WTC11 (cell line): Measurements from ENCODE around the gene UBAP1L. TPM values are rescaled to one million over a fixed set of nuclear protein-coding genes. Genes with fewer than 3 reads are reported as not detected.

Source experiments
- ATAC-seq: fragments of 200-7000 bp; cut with Tn5 transposase; 2 replicates; pipeline ENCODE4 v1.10.0; 2021; ENCODE audit warnings: mild to moderate bottlenecking, moderate library complexity
- CTCF ChIA-PET: fragments of 300-600 bp; sonication (Branson Sonifier 250); formaldehyde crosslinking; loops from one replicate; lab custom pipeline; 2021; ENCODE audit warnings: antibody characterized with exemption; lab: Charles Lee
- POLR2A ChIA-PET: fragments of 350-600 bp; sonication (Branson Sonifier 250); formaldehyde crosslinking; loops from one replicate; lab custom pipeline; 2021; ENCODE audit warnings: antibody characterized with exemption; lab: Charles Lee
- DNase-seq: peaks from one replicate; pipeline ENCODE4 v3.0.0; 2021; ENCODE audit warnings: low spot score
- H3K27ac Mint-ChIP-seq: 2 replicates; pipeline ENCODE4 v1.8.0; 2021; ENCODE audit warnings: mixed read lengths
- H3K27me3 Mint-ChIP-seq: 2 replicates; pipeline ENCODE4 v1.8.0; 2021; ENCODE audit warnings: low read depth, mild to moderate bottlenecking, moderate library complexity, mixed read lengths
- H3K36me3 Mint-ChIP-seq: 2 replicates; pipeline ENCODE4 v1.8.0; 2021; ENCODE audit warnings: mixed read lengths
- H3K4me1 Mint-ChIP-seq: 2 replicates; pipeline ENCODE4 v1.8.0; 2022; ENCODE audit warnings: mixed read lengths
- H3K4me3 Mint-ChIP-seq: 2 replicates; pipeline ENCODE4 v1.8.0; 2021; ENCODE audit warnings: mild to moderate bottlenecking, moderate library complexity, mixed read lengths
- H3K9me3 Mint-ChIP-seq: 2 replicates; pipeline ENCODE4 v1.8.0; 2021; ENCODE audit warnings: mixed read lengths
- ATF1 ChIP-seq: sonication (generic); formaldehyde crosslinking; IDR thresholded peaks from 2 replicates; pipeline ENCODE4 v1.8.1; 2023; ENCODE audit warnings: mild to moderate bottlenecking, moderate library complexity, missing genetic modification reagents
- ATF2 ChIP-seq: sonication (generic); formaldehyde crosslinking; IDR thresholded peaks from 2 replicates; pipeline ENCODE4 v1.8.1; 2022; ENCODE audit warnings: low read depth, missing genetic modification reagents, borderline replicate concordance
- ATF6 ChIP-seq: sonication (generic); formaldehyde crosslinking; IDR thresholded peaks from 2 replicates; pipeline ENCODE4 v1.8.1; 2023; ENCODE audit warnings: mild to moderate bottlenecking, missing genetic modification reagents
- E2F1 ChIP-seq: sonication (generic); formaldehyde crosslinking; IDR thresholded peaks from 2 replicates; pipeline ENCODE4 v1.8.0; 2022; ENCODE audit warnings: mild to moderate bottlenecking, missing genetic modification reagents
- ELF4 ChIP-seq: sonication (generic); formaldehyde crosslinking; IDR thresholded peaks from 2 replicates; pipeline ENCODE4 v1.8.1; 2022; ENCODE audit warnings: low read depth, mild to moderate bottlenecking, moderate library complexity, missing genetic modification reagents
- FOXP4 ChIP-seq: sonication (generic); formaldehyde crosslinking; IDR thresholded peaks from 2 replicates; pipeline ENCODE4 v1.8.0; 2022; ENCODE audit warnings: mild to moderate bottlenecking, missing genetic modification reagents
- IRF1 ChIP-seq: sonication (generic); formaldehyde crosslinking; IDR thresholded peaks from 2 replicates; pipeline ENCODE4 v1.8.0; 2023; ENCODE audit warnings: missing genetic modification reagents
- MYBL2 ChIP-seq: sonication (generic); formaldehyde crosslinking; IDR thresholded peaks from 2 replicates; pipeline ENCODE4 v1.8.1; 2023; ENCODE audit warnings: mild to moderate bottlenecking, moderate library complexity, missing genetic modification reagents
- NFYB ChIP-seq: sonication (generic); formaldehyde crosslinking; conservative IDR thresholded peaks from 2 replicates; pipeline ENCODE4 v1.8.0; 2022; ENCODE audit warnings: low read depth, missing genetic modification reagents
- PRDM15 ChIP-seq: sonication (generic); formaldehyde crosslinking; IDR thresholded peaks from 2 replicates; pipeline ENCODE4 v1.8.0; 2022; ENCODE audit warnings: missing genetic modification reagents
- PREB ChIP-seq: sonication (generic); formaldehyde crosslinking; IDR thresholded peaks from 2 replicates; pipeline ENCODE4 v1.8.1; 2022; ENCODE audit warnings: mild to moderate bottlenecking, missing genetic modification reagents, moderate library complexity, borderline replicate concordance
- USF1 ChIP-seq: sonication (generic); formaldehyde crosslinking; IDR thresholded peaks from 2 replicates; pipeline ENCODE4 v1.8.0; 2022; ENCODE audit warnings: mild to moderate bottlenecking, missing genetic modification reagents
- ZNF263 ChIP-seq: sonication (generic); formaldehyde crosslinking; IDR thresholded peaks from 2 replicates; pipeline ENCODE4 v1.8.1; 2022; ENCODE audit warnings: low read depth, mild to moderate bottlenecking, moderate library complexity, missing genetic modification reagents
- ZNF317 ChIP-seq: sonication (generic); formaldehyde crosslinking; IDR thresholded peaks from 2 replicates; pipeline ENCODE4 v1.8.1; 2023; ENCODE audit warnings: low read depth, mild to moderate bottlenecking, moderate library complexity, missing genetic modification reagents, borderline replicate concordance
- ZNF396 ChIP-seq: fragments of 250-450 bp; sonication (Bioruptor Pico); IDR thresholded peaks from 2 replicates; pipeline ENCODE4 v1.8.0; 2021; ENCODE audit warnings: mild to moderate bottlenecking, moderate library complexity, borderline replicate concordance
- ZNF512 ChIP-seq: sonication (generic); formaldehyde crosslinking; IDR thresholded peaks from 2 replicates; pipeline ENCODE4 v1.8.1; 2022; ENCODE audit warnings: missing genetic modification reagents, borderline replicate concordance
- ZNF671 ChIP-seq: fragments of 250-450 bp; sonication (Bioruptor Pico); IDR thresholded peaks from 2 replicates; pipeline ENCODE4 v1.8.0; 2021; ENCODE audit warnings: mild to moderate bottlenecking
- total RNA-seq: library from RNA; stranded (reverse); gene quantifications from 3 replicates; pipeline ENCODE4 v1.2.3, GENCODE V29; 2021

The UBAP1L gene
- total RNA-seq, 1 experiment from 2014 or later: 2.0 TPM

- ChIA-PET POLR2A (no interaction called here), CTCF (no interaction called here)
- TF ChIP-seq FOXP4 (CRISPR knock-in tag): no peak
- TF ChIP-seq ZNF671: no peak
- no peak for TF ChIP-seq ATF2
- TF ChIP-seq IRF1: no peak
- TF ChIP-seq MYBL2 (CRISPR knock-in tag): no peak
- H3K4me1 Mint-ChIP-seq: no peaks in the 10 kb centered on the region
- peaks cover 50% of the 10 kb centered on the region for H3K36me3 Mint-ChIP-seq
- DNase-seq (no peak), ATAC-seq (no peak)
- H3K9me3 Mint-ChIP-seq: no peaks in the 10 kb centered on the region
- H3K27ac Mint-ChIP-seq: no peak overlapping the region
- no peak overlapping the region for H3K4me3 Mint-ChIP-seq
- H3K27me3 Mint-ChIP-seq: no peaks in the 10 kb centered on the region
Observed at GRCh38 chr15:65154720-65155119, 39.7 kb upstream of the UBAP1L start.

GRCh38 chr15:65147902-65148301 lies 32.9 kb upstream of the UBAP1L start:
- Mint-ChIP-seq H3K9me3 (no peaks in the 10 kb centered on the region), H3K36me3 (peaks cover 16% of the 10 kb centered on the region), H3K4me1 (no peaks in the 10 kb centered on the region; the same call in 1 of the 2 replicates), H3K4me3 (no peak overlapping the region), H3K27ac (no peak overlapping the region), H3K27me3 (no peaks in the 10 kb centered on the region)
- DNase-seq: no peak
- ChIA-PET CTCF (interaction anchor here (3.1 kb wide), 1 partner anchor 46 kb away, joined by 11 read pairs; no protein-coding TSS in a partner anchor), POLR2A (no interaction called here)
- ATAC-seq: no peak
- TF ChIP-seq ZNF317 (CRISPR knock-in tag) (no peak), ZNF263 (CRISPR knock-in tag) (no peak), ATF1 (CRISPR knock-in tag) (no peak)

GRCh38 chr15:65146438-65146837 lies 31.4 kb upstream of the UBAP1L start:
- no peak for DNase-seq
- H3K9me3 Mint-ChIP-seq: no peaks in the 10 kb centered on the region
- peaks cover 8% of the 10 kb centered on the region for H3K36me3 Mint-ChIP-seq
- CTCF ChIA-PET: no interaction called here
- H3K4me3 Mint-ChIP-seq: no peak overlapping the region
- peak overlapping the region; percentile 14; the same call in 1 of the 2 replicates for H3K27ac Mint-ChIP-seq
- POLR2A ChIA-PET: no interaction called here
- no peak for ATAC-seq
- H3K27me3 Mint-ChIP-seq: no peaks in the 10 kb centered on the region
- H3K4me1 Mint-ChIP-seq: no peaks in the 10 kb centered on the region; the same call in 1 of the 2 replicates
- TF ChIP-seq PRDM15 (CRISPR knock-in tag) (no peak), ELF4 (CRISPR knock-in tag) (no peak), ZNF396 (CRISPR knock-in tag) (no peak), ATF6 (CRISPR knock-in tag) (no peak), USF1 (CRISPR knock-in tag) (no peak), NFYB (CRISPR knock-in tag) (no peak), ZNF512 (CRISPR knock-in tag) (no peak), PREB (no peak), E2F1 (no peak)
